HG03108 (cell line): ENCODE data around the gene BBS9.
"Not testable (repeated sequence)": the region's sequence is repeated elsewhere in the genome, so short reads cannot be mapped to it uniquely, and the experiment has no call there.

Source experiments
- ATAC-seq: cut with Tn5 transposase; IDR thresholded peaks from one replicate; pipeline ENCODE4 v1.9.1; 2021; ENCODE audit warnings: moderate library complexity; ENCODE audit not compliant: unreplicated experiment

The BBS9 gene

GRCh38 chr7:33193308-33193864 is 64.0 kb downstream of the BBS9 start:
- ATAC-seq, result no peak

GRCh38 chr7:33195264-33195663 is 65.9 kb downstream of the BBS9 start:
- ATAC-seq, result no peak

DNA sequence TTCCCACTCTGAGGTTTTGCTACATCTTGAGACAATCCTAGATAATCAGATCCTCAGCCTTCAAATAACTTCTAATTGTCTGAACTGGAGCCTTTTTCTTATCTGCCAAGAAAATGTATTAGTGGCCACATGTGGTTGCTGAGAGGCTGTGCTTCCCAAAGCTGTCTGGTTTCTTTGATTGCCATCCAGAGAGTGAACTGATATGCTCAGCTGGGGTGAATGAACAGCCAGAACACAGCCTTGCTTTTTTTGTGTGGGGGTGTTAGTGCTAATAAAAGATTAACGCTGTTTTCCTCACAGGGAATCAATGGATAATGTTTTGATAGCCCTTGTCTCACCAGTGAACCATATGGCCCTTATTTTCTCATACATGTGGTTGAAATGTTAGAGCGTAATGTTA is 66.9 kb downstream of the BBS9 start:
- no peak for ATAC-seq

- ATAC-seq, result no peak
Observed at GRCh38 chr7:33200282-33200681, 70.9 kb downstream of the BBS9 start.

DNA sequence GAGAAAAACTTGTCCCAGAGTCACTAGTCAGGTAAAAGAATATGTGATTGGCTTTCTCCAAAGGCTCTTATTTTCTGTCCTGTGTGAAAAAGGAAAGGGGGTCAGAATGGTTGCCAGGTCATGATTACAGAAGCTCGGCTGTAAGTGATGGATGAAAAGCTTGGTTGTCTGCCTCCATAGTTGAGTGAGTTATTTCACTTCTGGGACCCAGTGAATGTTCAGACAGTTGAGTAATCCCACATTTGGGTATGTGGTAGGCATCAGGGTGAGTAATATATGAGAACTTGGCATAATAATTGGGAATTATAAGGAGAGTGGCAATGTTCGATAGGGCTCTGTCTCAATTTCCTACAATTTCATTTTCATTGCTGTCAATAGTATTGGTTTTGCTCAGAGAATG is 72.5 kb downstream of the BBS9 start:
- ATAC-seq, result no peak

- no peak for ATAC-seq
Observed at GRCh38 chr7:33210958-33211357, 81.6 kb downstream of the BBS9 start.

DNA sequence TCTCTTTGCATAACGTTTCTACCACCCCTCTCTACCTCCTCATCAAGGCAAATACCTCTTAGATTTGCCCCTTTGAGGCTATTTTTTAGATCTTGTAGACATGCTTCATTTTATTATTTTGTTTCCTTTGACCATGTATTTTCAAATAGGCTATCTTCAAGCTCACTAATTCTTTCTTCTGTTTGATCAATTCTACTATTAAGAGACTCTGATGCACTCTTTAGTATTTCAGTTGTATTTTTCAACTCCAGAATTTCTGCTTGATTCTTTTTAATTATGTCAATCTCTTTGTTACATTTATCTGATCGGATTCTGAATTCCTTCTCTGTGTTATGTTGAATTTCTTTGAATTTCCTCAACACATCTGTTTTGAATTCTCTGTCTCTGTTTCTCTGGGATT is 82.8 kb downstream of the BBS9 start:
- no peak for ATAC-seq

GRCh38 chr7:33215992-33216391 is 86.6 kb downstream of the BBS9 start:
- ATAC-seq, result no peak

GRCh38 chr7:33217595-33217994 is 88.2 kb downstream of the BBS9 start:
- no peak for ATAC-seq

GRCh38 chr7:33218841-33219535 is 89.6 kb downstream of the BBS9 start:
- ATAC-seq, result not testable (repeated sequence)

- no peak for ATAC-seq
Observed at GRCh38 chr7:33220231-33220630, 90.9 kb downstream of the BBS9 start.

GRCh38 chr7:33221390-33221789 is 92.0 kb downstream of the BBS9 start:
- ATAC-seq, result no peak

- ATAC-seq, result no peak
Observed at GRCh38 chr7:33232632-33233145, 103.3 kb downstream of the BBS9 start.

GRCh38 chr7:33233659-33234058 is 104.3 kb downstream of the BBS9 start:
- ATAC-seq, result no peak

- ATAC-seq, result no peak
Observed at GRCh38 chr7:33237036-33237435, 107.7 kb downstream of the BBS9 start.

DNA sequence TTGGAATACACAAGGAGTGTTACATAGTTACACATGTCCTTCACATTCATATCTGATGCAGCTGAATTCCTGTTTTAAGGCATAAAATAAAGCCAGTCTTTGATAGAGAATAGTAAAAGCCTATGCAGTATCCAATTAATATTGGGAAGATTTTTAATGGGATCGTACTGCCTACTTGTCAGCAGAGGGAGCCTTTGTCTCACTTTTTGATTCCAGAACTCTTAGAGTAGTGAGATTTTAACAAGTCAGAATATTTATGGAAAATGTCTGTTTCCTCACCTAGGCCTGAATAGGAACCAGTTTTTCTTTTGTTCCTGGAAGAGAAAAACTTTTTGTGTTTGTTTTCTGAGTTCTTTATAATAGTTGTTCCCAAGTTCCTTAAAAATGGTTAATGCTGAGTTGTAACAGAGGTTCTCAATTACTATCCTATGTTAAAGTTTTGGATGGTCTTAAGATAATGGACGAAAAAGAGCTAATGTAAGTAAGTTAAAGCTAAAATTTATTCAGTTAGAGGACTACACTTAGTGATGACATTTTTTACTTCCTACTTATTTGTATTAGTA is 114.0 kb downstream of the BBS9 start:
- no peak for ATAC-seq

- ATAC-seq, result no peak
Observed at GRCh38 chr7:33248671-33249070, 119.3 kb downstream of the BBS9 start.

- ATAC-seq, result no peak
Observed at GRCh38 chr7:33250421-33250871, 121.1 kb downstream of the BBS9 start.

- no peak for ATAC-seq
Observed at GRCh38 chr7:33251301-33251700, 121.9 kb downstream of the BBS9 start.

GRCh38 chr7:33258491-33258951 is 129.2 kb downstream of the BBS9 start:
- no peak for ATAC-seq

DNA sequence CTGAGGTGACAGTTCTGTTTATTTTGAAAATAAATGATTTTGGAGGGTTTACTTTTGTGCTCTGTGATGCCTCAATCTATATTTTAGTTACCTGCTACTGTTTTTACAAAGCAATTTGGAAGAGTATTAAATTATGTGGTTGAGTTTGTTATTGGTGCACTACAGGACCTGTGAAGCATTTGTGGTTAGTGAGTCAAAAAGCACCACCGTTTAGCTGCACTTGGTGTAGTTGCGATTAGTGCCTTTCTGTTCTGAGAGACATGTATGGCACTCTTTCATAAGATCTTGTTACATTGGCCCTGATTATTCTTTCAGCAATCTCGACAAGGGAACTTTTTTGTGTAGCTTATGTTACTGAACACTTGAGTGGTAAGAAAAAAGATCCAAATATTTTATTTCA is 132.2 kb downstream of the BBS9 start:
- peak; percentile 63 for ATAC-seq

DNA sequence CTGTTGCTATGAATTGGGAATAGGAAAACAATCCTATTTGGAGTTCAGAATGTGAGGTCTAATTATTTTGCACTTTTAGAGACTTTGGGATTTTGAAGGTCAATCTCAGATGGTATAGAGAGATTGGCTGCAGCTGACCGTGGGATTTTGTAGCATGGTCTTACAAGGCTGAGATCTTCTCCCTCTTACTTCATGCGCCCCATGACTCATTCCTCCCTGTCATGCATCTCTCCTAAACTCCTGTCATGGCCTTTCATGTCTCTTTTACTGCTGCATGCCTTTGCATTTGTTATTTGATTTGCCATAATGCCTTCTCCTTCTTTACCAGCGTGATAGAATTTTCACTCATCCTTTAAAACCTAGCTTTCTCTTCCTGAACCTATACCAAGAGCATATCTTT is 133.1 kb downstream of the BBS9 start:
- ATAC-seq, result no peak
